T47D (cell line): Measurements from ENCODE around the gene L3MBTL3.

ENCODE experiments used
- DNase-seq, 2 experiments: peaks; one replicate each; pipeline versions ENCODE4 v3.0.0 to v3.0.0-alpha.2; 2011 to 2012; ENCODE audit warnings: low read depth in 1 of 2, low spot score in 1 of 2
- JUND ChIP-seq: IDR thresholded peaks from 2 replicates; pipeline ENCODE4 v1.6.1; 2012; ENCODE audit warnings: low read depth
- in situ Hi-C: cut with HindIII; loops from 2 replicates; pipeline ENCODE4 v1.10.0; 2016; ENCODE audit warnings: low sequenced_read_pairs, low pct_unique_long_range_greater_than_20kb

L3MBTL3 gene

DNA sequence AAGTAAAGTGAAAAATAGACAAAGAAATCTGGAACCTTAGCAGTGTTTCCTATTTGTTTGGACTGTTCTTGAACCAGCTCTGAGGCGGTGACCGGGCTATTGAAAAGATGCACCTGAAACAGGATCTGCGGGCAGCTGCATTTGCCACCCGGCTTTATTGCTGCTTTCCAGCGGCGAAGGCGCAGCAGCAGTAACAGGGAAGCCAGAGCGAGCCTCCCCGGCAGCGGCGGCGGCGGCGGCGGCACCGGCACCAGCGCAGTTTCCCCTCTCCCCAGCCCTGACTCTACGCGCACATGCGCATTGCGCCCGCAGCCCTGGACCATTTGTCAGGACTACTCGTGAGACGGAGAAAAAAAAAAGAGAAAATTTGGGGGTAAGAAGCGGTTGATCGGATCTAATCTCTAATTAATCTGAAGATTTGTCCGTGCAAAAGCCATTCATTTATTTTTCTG lies at the start of gene L3MBTL3:
Gene L3MBTL3, plus strand, starts transcription at position 290 of the 452 bp plus-strand sequence. CDS start 24,119 bp downstream, outside the sequence.
- DNase-seq, result peak; percentile 74 to 78
- no peak for TF ChIP-seq JUND
- in situ Hi-C loops, result no loop called here

DNA sequence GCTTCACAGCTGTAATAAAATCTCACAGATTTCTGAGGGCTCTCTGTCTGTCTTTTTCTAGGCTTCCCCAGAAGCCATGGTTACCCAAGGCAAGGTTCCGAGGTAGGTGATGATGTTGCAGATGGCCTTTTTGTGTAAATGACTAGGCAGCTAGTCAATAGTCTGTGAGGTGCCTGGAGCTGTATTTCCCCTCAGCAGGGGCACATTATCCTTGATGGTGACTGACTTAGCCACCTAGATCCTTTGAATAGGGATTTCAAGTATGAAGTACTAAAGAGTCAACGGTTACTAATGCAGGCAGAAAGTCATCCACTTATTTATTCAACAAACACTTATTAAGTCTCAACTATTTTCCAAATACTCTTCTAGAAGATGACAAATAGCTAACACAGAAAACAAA lies 49.3 kb upstream of the L3MBTL3 start:
- TF ChIP-seq JUND, result no peak; the same call in 1 of the 2 replicates
- DNase-seq, result peak in 1 of 2 experiments; percentile 68
- in situ Hi-C loops, result no loop called here

DNA sequence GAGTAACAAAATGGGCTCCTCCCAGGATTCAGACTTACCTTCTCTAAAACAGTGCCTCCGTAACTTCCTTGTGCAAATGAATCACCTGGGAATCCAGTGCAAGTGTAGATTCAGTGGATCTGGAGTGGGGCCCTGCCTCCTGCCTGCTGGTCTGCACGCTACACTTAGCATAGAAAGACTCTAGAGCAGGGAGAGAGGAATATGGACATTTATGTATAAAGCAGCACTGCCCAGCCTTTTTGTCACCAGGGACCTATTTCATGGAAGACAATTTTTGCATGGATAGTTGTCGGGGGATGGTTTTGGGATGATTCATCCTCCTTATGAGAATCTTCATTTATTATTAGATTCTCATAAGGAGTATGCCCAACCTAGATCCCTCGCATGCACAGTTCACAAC lies 42.3 kb upstream of the L3MBTL3 start:
- no peak for DNase-seq
- no peak for TF ChIP-seq JUND
- in situ Hi-C loops, result no loop called here

DNA sequence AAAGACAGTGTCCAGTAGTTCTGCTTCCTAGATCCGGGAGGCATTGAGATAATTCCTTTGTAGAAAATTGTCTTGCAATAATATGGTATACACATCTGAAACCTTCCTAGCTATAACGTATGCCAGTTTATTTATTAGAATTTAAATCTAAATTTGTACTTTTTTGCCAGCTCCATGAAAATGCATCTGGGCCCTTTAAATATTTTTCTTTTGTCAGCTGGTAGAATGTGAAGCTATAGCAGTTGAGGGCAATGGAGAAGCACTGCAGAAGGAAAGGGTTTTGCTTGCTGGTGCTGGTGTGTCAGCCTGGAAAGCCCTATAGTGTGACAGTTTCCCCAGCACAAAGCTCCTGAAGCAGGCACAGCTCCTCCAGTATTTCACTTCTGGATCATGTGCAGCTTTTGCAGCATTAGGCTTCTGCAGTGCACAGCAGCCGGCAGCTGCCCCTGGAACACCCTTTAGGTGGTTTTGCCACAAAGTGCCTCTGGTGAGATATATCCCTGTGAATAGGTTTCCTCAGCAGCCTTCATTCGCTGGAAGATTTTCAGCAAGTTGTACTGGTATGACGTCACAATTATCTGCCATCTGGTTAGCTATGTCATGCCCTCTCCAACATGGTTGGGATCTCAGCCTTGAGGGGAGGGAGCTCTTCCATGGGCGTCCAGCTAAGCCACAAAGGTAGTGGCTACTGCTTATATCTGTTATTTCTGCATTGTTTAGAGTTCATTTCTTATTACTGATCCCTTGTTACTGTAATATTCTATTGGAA lies 40.0 kb upstream of the L3MBTL3 start:
- DNase-seq, result no peak
- in situ Hi-C loops, result no loop called here
- no peak for TF ChIP-seq JUND

DNA sequence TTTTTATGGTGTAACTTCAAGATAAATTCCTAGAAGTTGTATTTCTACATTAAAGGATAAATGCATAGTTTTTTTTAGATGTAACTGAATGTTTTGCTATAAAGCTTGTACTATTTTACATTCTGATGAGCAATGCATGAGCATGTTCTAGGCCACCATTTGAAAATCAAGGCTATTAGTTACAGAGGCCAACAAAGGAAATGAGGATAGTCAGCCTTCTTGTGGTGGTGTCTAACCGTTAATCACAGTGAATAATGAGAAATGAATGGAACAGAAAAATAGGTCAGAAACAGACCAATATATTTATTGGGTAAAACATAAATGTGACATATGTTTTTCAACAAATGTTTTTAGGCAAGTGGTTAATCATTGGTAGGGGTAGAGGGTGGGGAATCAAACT lies 37.6 kb upstream of the L3MBTL3 start:
- in situ Hi-C loops, result no loop called here
- no peak for DNase-seq
- TF ChIP-seq JUND, result no peak

DNA sequence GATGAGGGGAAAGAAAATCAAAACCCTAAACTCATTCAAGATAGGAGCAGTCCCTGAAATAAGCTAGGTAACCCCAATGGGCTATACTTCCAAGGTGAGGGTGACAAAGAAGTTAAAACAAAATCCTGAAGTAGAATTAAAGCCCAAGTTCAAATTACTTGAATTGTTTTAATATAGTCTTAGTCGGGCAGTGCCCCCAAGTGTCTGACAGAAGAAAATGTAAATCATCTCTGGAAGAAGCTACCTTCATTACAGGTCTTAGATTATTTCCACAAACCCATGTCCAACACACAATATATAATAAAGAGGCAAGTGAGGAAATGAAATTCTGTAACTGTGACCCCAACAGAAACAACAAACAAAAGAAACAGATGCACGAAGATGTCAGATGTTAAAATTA lies 36.8 kb upstream of the L3MBTL3 start:
- DNase-seq, result peak in 1 of 2 experiments; percentile 66
- TF ChIP-seq JUND, result no peak
- in situ Hi-C loops, result no loop called here

DNA sequence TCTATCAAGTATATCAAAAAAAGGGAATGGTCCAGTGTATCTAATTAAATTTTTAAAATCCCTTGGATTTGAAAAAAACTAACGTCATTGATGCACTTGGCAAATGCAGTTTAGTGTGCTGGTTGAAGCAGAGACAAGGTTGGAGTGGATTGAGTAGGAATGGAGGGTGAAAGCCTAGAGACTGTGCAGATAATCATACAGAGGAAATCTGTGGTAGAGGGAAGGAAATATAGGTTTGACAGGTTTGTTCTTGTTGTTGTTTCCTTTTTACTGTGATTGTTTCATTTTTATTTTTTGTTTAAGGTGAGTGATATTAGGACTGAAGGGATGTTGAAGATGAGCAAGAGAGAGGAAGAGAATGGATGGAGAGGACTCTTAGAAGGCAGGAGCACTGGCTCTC lies 29.0 kb upstream of the L3MBTL3 start:
- TF ChIP-seq JUND, result no peak
- in situ Hi-C loops, result no loop called here
- DNase-seq, result no peak

DNA sequence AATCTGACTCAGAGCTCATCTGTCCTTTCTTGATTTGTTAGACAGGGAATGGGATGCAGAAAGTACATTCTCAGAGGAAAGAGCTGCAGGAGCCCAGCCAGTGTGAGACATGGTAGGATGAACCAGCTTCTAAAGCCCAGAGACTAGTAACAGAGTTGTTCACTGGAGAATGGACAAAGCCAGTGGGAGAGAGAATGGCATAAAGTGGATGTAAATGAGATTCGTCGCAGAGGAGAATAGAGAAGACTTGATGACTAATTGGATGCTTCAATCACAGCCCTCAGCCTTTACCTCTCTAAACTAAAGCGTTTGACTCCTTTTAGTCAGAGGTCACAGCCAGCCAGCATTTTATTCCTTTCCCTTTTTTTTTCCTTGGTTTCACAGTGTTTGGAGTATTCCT lies 25.5 kb upstream of the L3MBTL3 start:
- TF ChIP-seq JUND, result no peak
- in situ Hi-C loops, result no loop called here
- DNase-seq, result no peak

DNA sequence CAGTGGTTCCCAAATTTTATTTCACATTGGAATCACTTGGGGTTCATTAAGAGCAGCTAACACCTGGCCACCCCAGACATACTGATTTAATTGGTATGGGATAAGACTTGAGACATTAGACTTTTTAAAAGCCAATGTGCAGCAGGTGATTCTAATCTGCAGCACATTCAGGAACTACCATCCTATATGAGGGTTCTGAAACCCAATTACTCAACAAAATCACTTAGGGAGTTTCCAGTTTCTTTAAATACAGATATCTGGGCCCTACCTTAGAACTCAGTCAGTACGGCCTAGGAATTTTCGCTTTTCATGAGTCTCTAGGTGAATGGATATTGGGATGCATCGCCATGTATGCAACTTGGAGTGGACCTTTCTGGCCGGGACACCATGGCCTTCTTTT lies 24.0 kb upstream of the L3MBTL3 start:
- TF ChIP-seq JUND, result no peak
- DNase-seq, result no peak
- in situ Hi-C loops, result no loop called here

DNA sequence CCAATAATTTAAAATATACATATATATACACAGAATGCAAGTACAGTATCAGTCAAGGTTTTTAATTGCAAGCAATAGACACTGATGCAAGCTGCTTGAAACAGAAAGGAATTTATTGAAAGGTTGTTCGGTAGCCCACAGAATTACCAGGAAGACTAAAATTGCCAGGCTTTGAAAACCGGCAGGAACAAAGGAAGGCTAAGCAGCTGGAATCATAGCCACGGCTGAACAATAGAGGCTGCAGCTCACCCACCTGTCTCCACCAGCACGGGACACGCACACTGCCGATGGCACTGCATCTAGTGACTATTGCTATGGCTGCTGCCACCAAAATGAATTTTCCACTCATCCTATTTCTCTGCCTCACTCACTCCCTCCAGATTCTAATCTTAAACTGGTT lies 22.0 kb upstream of the L3MBTL3 start:
- no peak for DNase-seq
- TF ChIP-seq JUND, result no peak
- in situ Hi-C loops, result no loop called here

DNA sequence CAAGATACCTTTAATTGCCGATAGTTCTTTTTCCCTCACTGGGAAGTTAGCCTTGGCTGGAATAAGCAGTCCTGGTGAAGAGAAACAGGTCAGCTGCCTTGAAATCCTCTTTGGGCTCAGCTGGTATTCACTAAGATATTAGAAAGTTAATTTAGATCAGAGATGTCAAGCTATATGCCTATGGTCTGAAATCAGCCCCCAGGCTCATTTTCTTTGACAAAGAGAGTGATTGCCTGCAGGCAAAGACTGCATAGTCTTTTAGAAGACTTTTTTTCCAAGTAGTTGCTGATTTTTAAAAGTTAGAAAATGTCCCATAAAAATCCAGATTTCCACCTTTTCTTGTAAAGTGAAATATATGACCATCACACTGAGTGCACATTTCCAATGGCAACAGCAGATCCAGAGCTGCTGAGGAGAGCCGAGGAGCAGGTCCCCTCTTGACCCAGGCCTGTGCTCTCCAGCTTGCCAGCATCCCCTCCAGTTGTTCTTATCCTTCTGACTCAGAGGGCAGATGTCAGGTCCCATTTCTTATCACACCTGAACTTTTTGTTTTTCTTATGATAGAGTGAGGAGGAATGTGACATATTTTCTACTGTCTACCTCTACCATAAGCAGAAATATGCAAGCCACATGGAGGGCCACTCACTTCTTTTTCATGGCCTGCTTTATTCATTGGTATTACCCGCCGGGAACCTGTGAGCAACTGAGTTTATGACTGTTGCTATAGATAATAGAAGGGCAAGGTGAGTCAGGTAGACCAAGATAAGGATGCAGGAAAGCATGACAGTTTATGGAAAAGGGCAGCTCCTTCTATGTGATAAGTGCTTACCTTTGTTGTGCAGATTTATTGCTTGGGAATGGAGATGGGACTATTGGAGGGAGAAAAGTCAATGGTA lies 17.6 kb upstream of the L3MBTL3 start:
- no peak for DNase-seq
- no peak for TF ChIP-seq JUND
- in situ Hi-C loops, result no loop called here

DNA sequence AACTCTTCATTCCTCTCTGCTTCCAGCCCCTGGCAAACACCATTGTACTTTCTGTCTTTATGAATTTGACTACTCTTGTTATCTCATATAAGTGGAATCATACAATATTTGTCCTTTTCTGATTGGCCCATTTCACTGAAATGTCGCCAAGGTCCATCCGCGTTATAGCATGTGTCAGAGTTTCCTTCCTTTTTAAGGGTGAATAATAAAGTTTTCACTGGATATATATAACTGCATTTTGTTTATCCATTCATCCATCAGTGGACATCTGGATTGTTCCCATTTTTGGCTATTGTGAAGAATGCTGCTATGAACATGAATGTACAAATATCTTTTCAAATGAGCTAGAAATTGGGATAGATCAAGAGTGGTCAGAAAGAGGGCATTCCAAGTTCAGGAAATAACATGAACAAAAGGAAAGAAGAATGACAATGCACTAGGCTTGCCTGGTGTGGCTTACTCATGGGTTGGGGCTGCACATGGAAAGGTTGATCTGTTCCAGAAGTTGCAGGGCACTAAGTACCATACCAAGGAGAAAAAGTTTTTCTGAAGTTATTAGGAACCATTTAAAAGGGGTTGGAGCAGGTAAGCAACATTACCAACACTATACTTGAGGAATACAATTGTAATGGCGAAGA lies 10.0 kb upstream of the L3MBTL3 start:
- in situ Hi-C loops, result no loop called here
- DNase-seq, result no peak
- no peak for TF ChIP-seq JUND
